ENCODE measurements around the gene YAP1.

DNA sequence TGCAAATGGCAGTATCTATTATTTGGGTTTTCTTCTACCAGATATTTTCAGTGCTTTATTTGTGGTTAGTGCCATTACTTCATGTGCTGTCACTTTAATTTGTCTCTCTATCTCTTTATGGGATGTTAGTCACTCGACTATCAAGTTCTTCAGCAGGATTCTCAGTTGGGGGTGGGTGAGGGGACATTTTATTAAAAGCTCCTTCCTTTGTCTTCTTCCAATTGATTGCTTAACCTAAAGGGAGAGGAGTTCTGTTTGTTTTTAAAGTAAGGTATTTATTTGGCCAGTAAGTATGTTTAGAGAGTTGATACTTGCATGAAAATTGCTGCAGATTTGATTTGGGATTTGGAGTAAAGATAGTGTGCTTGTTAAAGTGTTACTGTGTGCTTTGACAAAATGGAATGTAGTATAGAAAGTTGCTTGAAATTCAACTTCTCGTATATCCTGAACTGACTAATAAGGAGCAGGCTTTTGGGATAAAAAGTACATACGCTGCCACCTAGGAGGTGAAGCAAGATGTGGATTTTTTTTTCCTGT is 10.3 kb downstream of the YAP1 start:
- TF ChIP-seq, protein P1, sequence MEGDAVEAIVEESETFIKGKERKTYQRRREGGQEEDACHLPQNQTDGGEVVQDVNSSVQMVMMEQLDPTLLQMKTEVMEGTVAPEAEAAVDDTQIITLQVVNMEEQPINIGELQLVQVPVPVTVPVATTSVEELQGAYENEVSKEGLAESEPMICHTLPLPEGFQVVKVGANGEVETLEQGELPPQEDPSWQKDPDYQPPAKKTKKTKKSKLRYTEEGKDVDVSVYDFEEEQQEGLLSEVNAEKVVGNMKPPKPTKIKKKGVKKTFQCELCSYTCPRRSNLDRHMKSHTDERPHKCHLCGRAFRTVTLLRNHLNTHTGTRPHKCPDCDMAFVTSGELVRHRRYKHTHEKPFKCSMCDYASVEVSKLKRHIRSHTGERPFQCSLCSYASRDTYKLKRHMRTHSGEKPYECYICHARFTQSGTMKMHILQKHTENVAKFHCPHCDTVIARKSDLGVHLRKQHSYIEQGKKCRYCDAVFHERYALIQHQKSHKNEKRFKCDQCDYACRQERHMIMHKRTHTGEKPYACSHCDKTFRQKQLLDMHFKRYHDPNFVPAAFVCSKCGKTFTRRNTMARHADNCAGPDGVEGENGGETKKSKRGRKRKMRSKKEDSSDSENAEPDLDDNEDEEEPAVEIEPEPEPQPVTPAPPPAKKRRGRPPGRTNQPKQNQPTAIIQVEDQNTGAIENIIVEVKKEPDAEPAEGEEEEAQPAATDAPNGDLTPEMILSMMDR (conservative IDR thresholded peaks at IDR 0.05 in 1 of 2, IDR thresholded peaks at IDR 0.05 in 1 of 2; ENCODE audit: low read depth in 1 of 2, low read length in 2 of 2): no peak
- TF ChIP-seq EZH2 (IDR thresholded peaks at IDR 0.05; ENCODE audit: low read length, missing control alignments): no peak
